Measurements from ENCODE around the gene TMEM165.

The TMEM165 gene

GRCh38 chr4:55458164-55458563, 62.4 kb downstream of the TMEM165 start:
- Histone ChIP-seq H3K9me3 (no peaks in the 10 kb centered on the region), H3K4me1 (ENCODE audit: control insufficient read depth in 1 of 2, insufficient read depth in 1 of 2, low read depth in 1 of 2, low read length in 1 of 2) (no peaks in the 10 kb centered on the region), H3K4me3 (ENCODE audit: low read depth in 1 of 2, low read length in 1 of 2) (no peak overlapping the region), H3K36me3 (no peaks in the 10 kb centered on the region), H3K27me3 (no peaks in the 10 kb centered on the region), H3K27ac (no peak overlapping the region)
- TF ChIP-seq CTCF (IDR thresholded peaks at IDR 0.05), result no peak

- no peaks in the 10 kb centered on the region for H3K9me3 ChIP-seq
- no peak overlapping the region for H3K4me3 ChIP-seq (ENCODE audit: low read depth in 1 of 2, low read length in 1 of 2)
- H3K27me3 ChIP-seq, result no peaks in the 10 kb centered on the region
- no peak overlapping the region for H3K27ac ChIP-seq
- H3K36me3 ChIP-seq, result no peaks in the 10 kb centered on the region
- no peak for TF ChIP-seq CTCF (IDR thresholded peaks at IDR 0.05)
- H3K4me1 ChIP-seq (ENCODE audit: control insufficient read depth in 1 of 2, insufficient read depth in 1 of 2, low read depth in 1 of 2, low read length in 1 of 2), result no peaks in the 10 kb centered on the region
Measured at GRCh38 chr4:55458611-55459010, 62.9 kb downstream of the TMEM165 start.

GRCh38 chr4:55466001-55466400, 70.2 kb downstream of the TMEM165 start:
- Histone ChIP-seq H3K9me3 (no peaks in the 10 kb centered on the region), H3K36me3 (no peaks in the 10 kb centered on the region), H3K4me1 (ENCODE audit: control insufficient read depth in 1 of 2, insufficient read depth in 1 of 2, low read depth in 1 of 2, low read length in 1 of 2) (no peaks in the 10 kb centered on the region), H3K27ac (no peak overlapping the region), H3K4me3 (ENCODE audit: low read depth in 1 of 2, low read length in 1 of 2) (no peak overlapping the region), H3K27me3 (no peaks in the 10 kb centered on the region)
- no peak for TF ChIP-seq CTCF (IDR thresholded peaks at IDR 0.05)

- Histone ChIP-seq H3K27ac (no peak overlapping the region), H3K9me3 (no peaks in the 10 kb centered on the region), H3K4me3 (ENCODE audit: low read depth in 1 of 2, low read length in 1 of 2) (no peak overlapping the region), H3K27me3 (no peaks in the 10 kb centered on the region), H3K4me1 (ENCODE audit: control insufficient read depth in 1 of 2, insufficient read depth in 1 of 2, low read depth in 1 of 2, low read length in 1 of 2) (no peaks in the 10 kb centered on the region), H3K36me3 (no peaks in the 10 kb centered on the region)
- no peak for TF ChIP-seq CTCF (IDR thresholded peaks at IDR 0.05)
Measured at GRCh38 chr4:55468724-55469123, 73.0 kb downstream of the TMEM165 start.

- TF ChIP-seq CTCF (IDR thresholded peaks at IDR 0.05), result no peak
- Histone ChIP-seq H3K4me1 (ENCODE audit: control insufficient read depth in 1 of 2, insufficient read depth in 1 of 2, low read depth in 1 of 2, low read length in 1 of 2) (no peaks in the 10 kb centered on the region), H3K27ac (no peak overlapping the region), H3K9me3 (no peaks in the 10 kb centered on the region), H3K4me3 (ENCODE audit: low read depth in 1 of 2, low read length in 1 of 2) (no peak overlapping the region), H3K27me3 (no peaks in the 10 kb centered on the region), H3K36me3 (no peaks in the 10 kb centered on the region)
Measured at GRCh38 chr4:55469979-55470378, 74.2 kb downstream of the TMEM165 start.

All from neutrophil (primary cell).